Fibroblast of lung (primary cell): ENCODE results near the gene RPSA. TPM values are rescaled to one million over a fixed set of nuclear protein-coding genes. Genes with fewer than 3 reads are reported as not detected.
A peak's percentile ranks its signal among the peaks of the same experiment; 100 is the strongest.

Experiments used
- DNase-seq, 2 donors: peaks; one replicate each; pipeline versions ENCODE4 v3.0.0 to v3.0.0-alpha.2; 2010; ENCODE audit warnings: low read depth in 2 of 2
- H2AFZ ChIP-seq: 2 replicates; pipeline ENCODE4 v1.5.1; 2012; ENCODE audit warnings: low read length, control low read depth, inconsistent platforms
- H3K27ac ChIP-seq: 2 replicates; pipeline ENCODE4 v1.5.1; 2011; ENCODE audit warnings: low read length, control low read depth; ENCODE audit not compliant: insufficient read depth
- H3K27me3 ChIP-seq: 2 replicates; pipeline ENCODE4 v1.5.1; 2011; ENCODE audit warnings: mild to moderate bottlenecking, low read length; ENCODE audit not compliant: control insufficient read depth, insufficient read depth
- H3K36me3 ChIP-seq: 2 replicates; pipeline ENCODE4 v1.5.1; 2011; ENCODE audit warnings: low read length; ENCODE audit not compliant: control insufficient read depth, insufficient read depth
- H3K4me1 ChIP-seq: 2 replicates; pipeline ENCODE4 v1.5.1; 2011; ENCODE audit warnings: low read length; ENCODE audit not compliant: control insufficient read depth, insufficient read depth; ENCODE audit errors: extremely low read depth
- H3K4me2 ChIP-seq: 2 replicates; pipeline ENCODE4 v1.5.1; 2011; ENCODE audit warnings: low read length, control low read depth; ENCODE audit not compliant: insufficient read depth; ENCODE audit errors: extremely low read depth
- H3K4me3 ChIP-seq, 4 experiments: fragments of 200-600 bp in 1 of 4; sonication (generic) in 1 of 4; replicated peaks in 1 of 4; 2 replicates each; pipeline ENCODE4 v1.5.1; 2011 to 2016; ENCODE audit warnings: low read length in 4 of 4, low read depth in 3 of 4, mild to moderate bottlenecking in 3 of 4, control low read depth in 2 of 4, inconsistent platforms in 1 of 4, mixed read lengths in 1 of 4; ENCODE audit not compliant: insufficient read depth in 1 of 4; ENCODE audit errors: control extremely low read depth in 1 of 4
- H3K79me2 ChIP-seq: 2 replicates; pipeline ENCODE4 v1.5.1; 2012; ENCODE audit warnings: mild to moderate bottlenecking, low read length, inconsistent platforms; ENCODE audit not compliant: control insufficient read depth, insufficient read depth
- H3K9ac ChIP-seq: 2 replicates; pipeline ENCODE4 v1.5.1; 2011; ENCODE audit warnings: mild to moderate bottlenecking, low read length, control low read depth; ENCODE audit not compliant: insufficient read depth
- H3K9me3 ChIP-seq: 2 replicates; pipeline ENCODE4 v1.5.1; 2012; ENCODE audit warnings: low read depth, low read length; ENCODE audit not compliant: control insufficient read depth, insufficient read depth
- H4K20me1 ChIP-seq: 2 replicates; pipeline ENCODE4 v1.5.1; 2011; ENCODE audit warnings: low read length; ENCODE audit not compliant: control insufficient read depth, insufficient read depth; ENCODE audit errors: extremely low read depth
- CTCF ChIP-seq, 2 donors: IDR thresholded peaks in 1 of 2; conservative IDR thresholded peaks in 1 of 2; 1 replicate in 1 of 2; 2 replicates in 1 of 2; pipeline ENCODE4 v1.5.1; 2011 to 2012; ENCODE audit warnings: low read length in 2 of 2, control low read depth in 1 of 2, inconsistent platforms in 1 of 2, low read depth in 1 of 2, mild to moderate bottlenecking in 1 of 2
- EZH2 ChIP-seq: IDR thresholded peaks from 2 replicates; pipeline ENCODE4 v1.5.1; 2012; ENCODE audit warnings: low read length, control low read depth, mild to moderate bottlenecking; ENCODE audit errors: missing control alignments
- polyA plus RNA-seq, 2 donors: library from polyadenylated mRNA; depleted of rRNA in 1 of 2; stranded (reverse) in 1 of 2; unstranded in 1 of 2; fragments of >200 nt; gene quantifications; 2 replicates each; pipeline ENCODE4 v1.2.1, GENCODE V29; 2011 to 2012; ENCODE audit warnings: missing spikeins in 1 of 2
- total RNA-seq: library from RNA; depleted of rRNA; stranded (reverse); fragments of >200 nt; gene quantifications from 2 replicates; pipeline ENCODE4 v1.2.1, GENCODE V29; 2014

Gene RPSA
- total and polyA plus RNA-seq, 2 donors (not counting 1 experiment from before 2014, with no cell fraction given), result 1,607 to 2,369 TPM

DNA sequence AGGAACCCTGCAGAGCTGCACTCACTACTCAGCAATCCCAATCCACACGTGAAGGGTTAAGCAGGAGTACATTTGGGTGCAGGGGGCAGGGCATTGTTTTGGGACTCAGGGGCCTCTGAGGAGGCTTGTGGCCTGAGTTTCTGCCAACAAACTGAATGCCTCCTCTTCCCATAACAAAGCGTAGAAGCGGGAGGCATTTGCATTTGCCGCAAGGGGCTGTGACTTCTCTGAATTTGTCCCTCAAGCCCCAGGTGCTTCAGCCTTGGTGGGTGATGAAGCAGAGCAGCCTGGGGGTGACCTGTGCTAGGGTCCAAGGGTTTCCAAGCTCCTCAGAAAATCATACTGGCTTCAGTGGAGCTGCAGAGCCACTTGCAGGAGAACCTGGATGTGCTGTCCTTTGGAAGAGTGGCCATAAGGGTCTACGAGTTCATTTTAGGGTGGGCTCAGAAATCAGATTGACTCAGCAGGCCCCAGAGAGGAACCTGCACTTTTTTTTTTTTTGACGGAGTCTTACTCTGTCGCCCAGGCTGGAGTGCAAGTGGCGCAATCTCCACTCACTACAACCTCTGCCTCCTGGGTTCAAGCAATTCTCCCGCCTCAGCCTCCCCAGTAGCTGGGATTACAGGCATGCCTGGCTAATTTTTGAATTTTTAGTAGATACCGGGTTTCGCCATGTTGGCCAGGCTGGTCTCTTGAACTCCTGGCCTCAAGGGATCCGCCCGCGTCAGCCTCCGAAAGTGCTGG lies 1.4 kb upstream of the RPSA start:
- H3K4me3 ChIP-seq, result peak overlapping the region in 1 of 4 experiments; percentile 99
- no peaks in the 10 kb centered on the region for H3K9me3 ChIP-seq
- no peak overlapping the region for H3K9ac ChIP-seq
- no peak overlapping the region for H2AFZ ChIP-seq
- no peak for TF ChIP-seq EZH2
- no peak for TF ChIP-seq CTCF (conservative IDR thresholded peaks at IDR 0.05 in 1 of 2, IDR thresholded peaks at IDR 0.05 in 1 of 2; ENCODE audit: low read depth in 1 of 2, low read length in 2 of 2)
- H3K79me2 ChIP-seq, result peaks cover 35% of the 10 kb centered on the region
- no peak overlapping the region for H3K27ac ChIP-seq
- peaks cover 9% of the 10 kb centered on the region for H3K4me1 ChIP-seq
- H3K27me3 ChIP-seq, result no peaks in the 10 kb centered on the region
- H4K20me1 ChIP-seq, result no peaks in the 10 kb centered on the region
- H3K36me3 ChIP-seq, result peaks cover 11% of the 10 kb centered on the region
- no peak for DNase-seq
- no peak overlapping the region for H3K4me2 ChIP-seq

GRCh38 chr3:39405687-39406367 lies 693 bp upstream of the RPSA start:
- Histone ChIP-seq H3K27me3 (no peaks in the 10 kb centered on the region), H3K27ac (peak overlapping the region; percentile 93), H2AFZ (peak overlapping the region; percentile 93), H3K4me3 (peak overlapping the region; percentile 90 to 99 (median 92)), H3K9ac (peak overlapping the region; percentile 57), H3K79me2 (peaks cover 39% of the 10 kb centered on the region), H3K4me1 (peaks cover 11% of the 10 kb centered on the region), H4K20me1 (no peaks in the 10 kb centered on the region), H3K4me2 (peak overlapping the region; percentile 89), H3K9me3 (no peaks in the 10 kb centered on the region), H3K36me3 (peaks cover 14% of the 10 kb centered on the region)
- no peak for DNase-seq
- TF ChIP-seq EZH2 (no peak), CTCF (conservative IDR thresholded peaks at IDR 0.05 in 1 of 2, IDR thresholded peaks at IDR 0.05 in 1 of 2; ENCODE audit: low read depth in 1 of 2, low read length in 2 of 2) (no peak)

DNA sequence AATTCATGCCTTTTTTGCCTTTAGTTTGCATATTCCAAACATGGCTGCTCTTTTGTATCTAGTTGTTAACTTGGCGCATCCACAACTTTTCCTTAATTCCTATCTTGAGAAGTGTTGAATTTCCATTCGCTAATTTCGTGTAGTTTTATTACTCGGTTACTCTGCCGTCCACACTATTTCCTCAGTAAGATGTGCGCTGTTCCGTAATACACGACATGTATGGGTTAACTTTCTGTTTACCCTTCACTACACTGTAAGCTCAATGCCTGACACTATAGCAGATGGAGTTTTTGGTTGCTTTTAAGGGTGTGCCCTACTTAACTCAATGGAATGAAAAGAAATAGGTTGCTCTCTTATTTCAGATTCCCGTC lies 724 bp downstream of the RPSA start:
- peak overlapping the region; percentile 94 for H3K4me2 ChIP-seq
- TF ChIP-seq EZH2 (no peak), CTCF (conservative IDR thresholded peaks at IDR 0.05 in 1 of 2, IDR thresholded peaks at IDR 0.05 in 1 of 2; ENCODE audit: low read depth in 1 of 2, low read length in 2 of 2) (no peak)
- H3K4me3 ChIP-seq, result peak overlapping the region; percentile 90 to 99 (median 92)
- no peaks in the 10 kb centered on the region for H3K27me3 ChIP-seq
- H3K27ac ChIP-seq, result peak overlapping the region; percentile 93
- H3K9ac ChIP-seq, result peak overlapping the region; percentile 93
- H4K20me1 ChIP-seq, result no peaks in the 10 kb centered on the region
- peak in 1 of 2 donors; percentile 39 for DNase-seq
- peaks cover 39% of the 10 kb centered on the region for H3K79me2 ChIP-seq
- no peaks in the 10 kb centered on the region for H3K9me3 ChIP-seq
- H3K36me3 ChIP-seq, result peaks cover 14% of the 10 kb centered on the region
- peaks cover 11% of the 10 kb centered on the region for H3K4me1 ChIP-seq
- no peak overlapping the region for H2AFZ ChIP-seq
